Ascending aorta (tissue), 2 donors: ENCODE results near the gene SORBS2. TPM values are rescaled to one million over a fixed set of nuclear protein-coding genes. Genes with fewer than 3 reads are reported as not detected.

ENCODE experiments used
- DNase-seq, 2 donors: peaks; one replicate each; pipeline ENCODE4 v3.0.0-alpha.2; 2019; ENCODE audit warnings: low spot score in 2 of 2
- H3K27ac ChIP-seq, 2 donors: fragments of 200-600 bp; sonication (generic); one replicate each; pipeline ENCODE4 v1.5.1; 2016 to 2017; ENCODE audit warnings: mild to moderate bottlenecking in 1 of 2
- H3K27me3 ChIP-seq: fragments of 200-600 bp; sonication (generic); one replicate; pipeline ENCODE4 v1.5.1; 2017
- H3K36me3 ChIP-seq, 2 donors: fragments of 200-600 bp; sonication (generic); one replicate each; pipeline ENCODE4 v1.5.1; 2016
- H3K4me1 ChIP-seq, 2 donors: fragments of 200-600 bp; sonication (generic); one replicate each; pipeline ENCODE4 v1.5.1; 2016 to 2017; ENCODE audit warnings: mild to moderate bottlenecking in 1 of 2
- H3K4me3 ChIP-seq, 2 donors: fragments of 200-600 bp; sonication (generic); one replicate each; pipeline ENCODE4 v1.5.1; 2016 to 2017; ENCODE audit warnings: mild to moderate bottlenecking in 1 of 2
- H3K9me3 ChIP-seq, 2 donors: fragments of 200-600 bp; sonication (generic); one replicate each; pipeline ENCODE4 v1.5.1; 2016
- CTCF ChIP-seq, 3 experiments: fragments of 200-600 bp in 2 of 3; fragments of 450-650 bp in 1 of 3; sonication (generic) in 2 of 3; IDR thresholded peaks; one replicate each; pipeline ENCODE4 v1.5.1; 2016 to 2019; ENCODE audit warnings: antibody characterized with exemption in 3 of 3, mild to moderate bottlenecking in 1 of 3, moderate library complexity in 1 of 3
- intact Hi-C: fragments of 100-400 bp; cut with DNase I; formaldehyde crosslinking; loops from one replicate; pipeline ENCODE4 v1.15.1; 2023
- total RNA-seq: library from RNA; depleted of rRNA; stranded (reverse); fragments of >200 nt; gene quantifications from one replicate; pipeline ENCODE4 v1.1.0, GENCODE V29; 2016

The SORBS2 gene
- total RNA-seq, 1 donor from 2014 or later, result 246 TPM

- Histone ChIP-seq H3K4me1 (peaks cover 0 to 3% of the 10 kb centered on the region in 2 donors), H3K9me3 (peaks cover 4 to 6% of the 10 kb centered on the region in 2 donors), H3K36me3 (peaks cover 2 to 6% of the 10 kb centered on the region in 2 donors), H3K4me3 (peak overlapping the region in 1 of 2 donors; percentile 52), H3K27ac (peak overlapping the region in 1 of 2 donors; percentile 68), H3K27me3 (no peaks in the 10 kb centered on the region)
- no peak for TF ChIP-seq CTCF (IDR thresholded peaks at IDR 0.05)
- DNase-seq, result no peak
- intact Hi-C loops, result loop anchor here (2.0 to 10.0 kb wide), 2 partner anchors 389 to 497 kb away; no protein-coding TSS in a partner anchor
These were observed 173.9 kb downstream of the SORBS2 start for GRCh38 chr4:185638093-185638492.

GRCh38 chr4:185637163-185637875 lies 174.7 kb downstream of the SORBS2 start:
- peaks cover 0 to 3% of the 10 kb centered on the region in 2 donors for H3K4me1 ChIP-seq
- intact Hi-C loops, result loop anchor here (10.0 kb wide), 1 partner anchor 497 kb away; no protein-coding TSS in a partner anchor
- DNase-seq, result no peak
- H3K27me3 ChIP-seq, result no peaks in the 10 kb centered on the region
- no peak overlapping the region for H3K27ac ChIP-seq
- no peak overlapping the region for H3K4me3 ChIP-seq
- TF ChIP-seq CTCF (IDR thresholded peaks at IDR 0.05), result no peak
- peaks cover 4 to 6% of the 10 kb centered on the region in 2 donors for H3K9me3 ChIP-seq
- H3K36me3 ChIP-seq, result no peaks in the 10 kb centered on the region

- Histone ChIP-seq H3K9me3 (peaks cover 4 to 6% of the 10 kb centered on the region in 2 donors), H3K4me1 (no peaks in the 10 kb centered on the region), H3K27me3 (no peaks in the 10 kb centered on the region), H3K27ac (no peak overlapping the region), H3K36me3 (peaks cover under 1 to 9% of the 10 kb centered on the region in 2 donors), H3K4me3 (no peak overlapping the region)
- DNase-seq, result no peak
- TF ChIP-seq CTCF (IDR thresholded peaks at IDR 0.05), result peak; percentile 4 to 40 (median 33)
- intact Hi-C loops, result loop anchor here (10.0 kb wide), 1 partner anchor 501 kb away; no protein-coding TSS in a partner anchor
These were observed 177.8 kb downstream of the SORBS2 start for GRCh38 chr4:185634066-185634652.

GRCh38 chr4:185626798-185627197 lies 185.2 kb downstream of the SORBS2 start:
- intact Hi-C loops, result no loop called here
- TF ChIP-seq CTCF (IDR thresholded peaks at IDR 0.05), result no peak
- H3K4me3 ChIP-seq, result no peak overlapping the region
- DNase-seq, result no peak
- no peak overlapping the region for H3K27ac ChIP-seq
- no peaks in the 10 kb centered on the region for H3K27me3 ChIP-seq
- H3K9me3 ChIP-seq, result no peaks in the 10 kb centered on the region
- no peaks in the 10 kb centered on the region for H3K4me1 ChIP-seq
- peaks cover 43 to 63% of the 10 kb centered on the region in 2 donors for H3K36me3 ChIP-seq

GRCh38 chr4:185625503-185625902 lies 186.5 kb downstream of the SORBS2 start:
- Histone ChIP-seq H3K27ac (no peak overlapping the region), H3K9me3 (no peaks in the 10 kb centered on the region), H3K36me3 (peaks cover 43 to 71% of the 10 kb centered on the region in 2 donors), H3K4me3 (no peak overlapping the region), H3K4me1 (no peaks in the 10 kb centered on the region), H3K27me3 (no peaks in the 10 kb centered on the region)
- TF ChIP-seq CTCF (IDR thresholded peaks at IDR 0.05), result no peak
- intact Hi-C loops, result no loop called here
- DNase-seq, result no peak
